ENCODE results near the gene SIGLEC7. TPM values are rescaled to one million over a fixed set of nuclear protein-coding genes. Genes with fewer than 3 reads are reported as not detected.

Gene SIGLEC7
- total and polyA plus RNA-seq, 7 donors = 1.1 to 8.3 (median 2.5) TPM

- intact Hi-C loops (cut with DNase I) = no loop called here
- Histone ChIP-seq H3K27ac (peak overlapping the region in 3 of 4 donors; percentile 5 to 65 (median 22)), H3K9me3 (no peaks in the 10 kb centered on the region), H3K36me3 (peaks cover 0 to 24% (median 15%) of the 10 kb centered on the region in 4 donors), H3K4me3 (peak overlapping the region; percentile 7 to 50 (median 34)), H3K4me1 (peaks cover 0 to 29% (median 26%) of the 10 kb centered on the region in 4 donors), H3K27me3 (no peaks in the 10 kb centered on the region)
- TF ChIP-seq POLR2AphosphoS5 (IDR thresholded peaks at IDR 0.05) = no peak
- no peak for TF ChIP-seq EP300 (IDR thresholded peaks at IDR 0.05)
- no peak for TF ChIP-seq CTCF (IDR thresholded peaks at IDR 0.05)
- no peak for TF ChIP-seq POLR2A (IDR thresholded peaks at IDR 0.05)
- DNase-seq = no peak
- 66 to 92% methylated on average over 22 of the region's 22 CpGs for WGBS, 2 donors
Observed at GRCh38 chr19:51099047-51099382, 43.1 kb upstream of the SIGLEC7 start.

GRCh38 chr19:51100601-51101000 lies 41.5 kb upstream of the SIGLEC7 start:
- TF ChIP-seq EP300 (IDR thresholded peaks at IDR 0.05) = no peak
- no peak for TF ChIP-seq POLR2AphosphoS5 (IDR thresholded peaks at IDR 0.05)
- no peak for TF ChIP-seq CTCF (IDR thresholded peaks at IDR 0.05)
- TF ChIP-seq POLR2A (IDR thresholded peaks at IDR 0.05) = no peak
- Histone ChIP-seq H3K27me3 (no peaks in the 10 kb centered on the region), H3K27ac (no peak overlapping the region), H3K9me3 (no peaks in the 10 kb centered on the region), H3K4me1 (peaks cover 0 to 27% (median 25%) of the 10 kb centered on the region in 4 donors), H3K36me3 (peaks cover 0 to 26% (median 16%) of the 10 kb centered on the region in 4 donors), H3K4me3 (no peak overlapping the region)
- intact Hi-C loops (cut with DNase I) = no loop called here
- no peak for DNase-seq
- 69 to 73% methylated on average over 3 of the region's 3 CpGs for WGBS, 2 donors

- Histone ChIP-seq H3K4me1 (peaks cover 0 to 27% (median 25%) of the 10 kb centered on the region in 4 donors), H3K27ac (peak overlapping the region in 1 of 4 donors; percentile 2), H3K4me3 (no peak overlapping the region), H3K9me3 (no peaks in the 10 kb centered on the region), H3K27me3 (no peaks in the 10 kb centered on the region), H3K36me3 (peaks cover 0 to 26% (median 16%) of the 10 kb centered on the region in 4 donors)
- TF ChIP-seq CTCF (IDR thresholded peaks at IDR 0.05) (no peak), POLR2A (IDR thresholded peaks at IDR 0.05) (no peak), EP300 (IDR thresholded peaks at IDR 0.05) (no peak)
- WGBS, 2 donors = 53 to 72% methylated on average over 5 of the region's 5 CpGs
- intact Hi-C loops (cut with DNase I) = no loop called here
- DNase-seq = no peak
Observed at GRCh38 chr19:51101171-51101865, 40.8 kb upstream of the SIGLEC7 start.

GRCh38 chr19:51102991-51103390 lies 39.1 kb upstream of the SIGLEC7 start:
- H3K4me1 ChIP-seq = peaks cover 0 to 38% (median 35%) of the 10 kb centered on the region in 4 donors
- H3K36me3 ChIP-seq = peaks cover 0 to 26% (median 16%) of the 10 kb centered on the region in 4 donors
- no peak overlapping the region for H3K4me3 ChIP-seq
- H3K9me3 ChIP-seq = no peaks in the 10 kb centered on the region
- H3K27ac ChIP-seq = no peak overlapping the region
- intact Hi-C loops (cut with DNase I) = no loop called here
- H3K27me3 ChIP-seq = no peaks in the 10 kb centered on the region
- DNase-seq = no peak
- WGBS, 2 donors = 85 to 86% methylated on average over 7 of the region's 7 CpGs
- TF ChIP-seq CTCF (IDR thresholded peaks at IDR 0.05) (no peak), EP300 (IDR thresholded peaks at IDR 0.05) (no peak), POLR2AphosphoS5 (IDR thresholded peaks at IDR 0.05) (no peak), POLR2A (IDR thresholded peaks at IDR 0.05) (no peak)
